ENCODE results near the gene HDGFL3.

GRCh38 chr15:83192742-83193141 lies 14.9 kb downstream of the HDGFL3 start:
- TF ChIP-seq, protein P1, sequence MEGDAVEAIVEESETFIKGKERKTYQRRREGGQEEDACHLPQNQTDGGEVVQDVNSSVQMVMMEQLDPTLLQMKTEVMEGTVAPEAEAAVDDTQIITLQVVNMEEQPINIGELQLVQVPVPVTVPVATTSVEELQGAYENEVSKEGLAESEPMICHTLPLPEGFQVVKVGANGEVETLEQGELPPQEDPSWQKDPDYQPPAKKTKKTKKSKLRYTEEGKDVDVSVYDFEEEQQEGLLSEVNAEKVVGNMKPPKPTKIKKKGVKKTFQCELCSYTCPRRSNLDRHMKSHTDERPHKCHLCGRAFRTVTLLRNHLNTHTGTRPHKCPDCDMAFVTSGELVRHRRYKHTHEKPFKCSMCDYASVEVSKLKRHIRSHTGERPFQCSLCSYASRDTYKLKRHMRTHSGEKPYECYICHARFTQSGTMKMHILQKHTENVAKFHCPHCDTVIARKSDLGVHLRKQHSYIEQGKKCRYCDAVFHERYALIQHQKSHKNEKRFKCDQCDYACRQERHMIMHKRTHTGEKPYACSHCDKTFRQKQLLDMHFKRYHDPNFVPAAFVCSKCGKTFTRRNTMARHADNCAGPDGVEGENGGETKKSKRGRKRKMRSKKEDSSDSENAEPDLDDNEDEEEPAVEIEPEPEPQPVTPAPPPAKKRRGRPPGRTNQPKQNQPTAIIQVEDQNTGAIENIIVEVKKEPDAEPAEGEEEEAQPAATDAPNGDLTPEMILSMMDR (IDR thresholded peaks at IDR 0.05), result no peak
- TF ChIP-seq EP300 (IDR thresholded peaks at IDR 0.05), result no peak

All from sigmoid colon (tissue), 4 donors.